ENCODE results near the gene ADAMTSL3.

DNA sequence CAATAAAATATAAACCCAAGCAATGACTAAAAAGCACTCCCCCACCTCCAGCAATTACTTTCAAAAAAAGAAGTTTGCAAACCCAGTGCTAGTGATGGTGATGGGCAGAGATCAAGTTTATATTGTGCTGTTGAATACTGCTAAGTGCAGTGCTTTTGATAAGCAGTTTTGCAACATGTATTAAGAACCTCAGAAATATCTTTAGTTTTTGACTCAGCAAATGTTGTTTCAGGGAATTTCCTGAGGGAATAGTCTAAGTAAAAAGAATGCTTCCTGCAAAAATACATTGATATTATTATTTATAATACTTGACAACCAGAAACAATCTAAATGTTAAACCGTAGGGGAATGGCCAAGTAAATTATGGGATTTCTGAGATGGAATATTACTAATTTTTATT lies 69.3 kb downstream of the ADAMTSL3 start:
- TF ChIP-seq, protein P1, sequence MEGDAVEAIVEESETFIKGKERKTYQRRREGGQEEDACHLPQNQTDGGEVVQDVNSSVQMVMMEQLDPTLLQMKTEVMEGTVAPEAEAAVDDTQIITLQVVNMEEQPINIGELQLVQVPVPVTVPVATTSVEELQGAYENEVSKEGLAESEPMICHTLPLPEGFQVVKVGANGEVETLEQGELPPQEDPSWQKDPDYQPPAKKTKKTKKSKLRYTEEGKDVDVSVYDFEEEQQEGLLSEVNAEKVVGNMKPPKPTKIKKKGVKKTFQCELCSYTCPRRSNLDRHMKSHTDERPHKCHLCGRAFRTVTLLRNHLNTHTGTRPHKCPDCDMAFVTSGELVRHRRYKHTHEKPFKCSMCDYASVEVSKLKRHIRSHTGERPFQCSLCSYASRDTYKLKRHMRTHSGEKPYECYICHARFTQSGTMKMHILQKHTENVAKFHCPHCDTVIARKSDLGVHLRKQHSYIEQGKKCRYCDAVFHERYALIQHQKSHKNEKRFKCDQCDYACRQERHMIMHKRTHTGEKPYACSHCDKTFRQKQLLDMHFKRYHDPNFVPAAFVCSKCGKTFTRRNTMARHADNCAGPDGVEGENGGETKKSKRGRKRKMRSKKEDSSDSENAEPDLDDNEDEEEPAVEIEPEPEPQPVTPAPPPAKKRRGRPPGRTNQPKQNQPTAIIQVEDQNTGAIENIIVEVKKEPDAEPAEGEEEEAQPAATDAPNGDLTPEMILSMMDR (IDR thresholded peaks at IDR 0.05; ENCODE audit: low read depth, low read length, poor library complexity, severe bottlenecking), result no peak
- TF ChIP-seq EZH2phosphoT487 (IDR thresholded peaks at IDR 0.05; ENCODE audit: borderline replicate concordance, low read length), result no peak
